Activated effector memory CD4-positive, alpha-beta T cell treated with anti-CD3 and anti-CD28 coated beads, Interleukin-2, amount 50 U/mL, for 16 hours (primary cell): ENCODE data around the gene MYOC.
"Not testable (repeated sequence)": the region's sequence is repeated elsewhere in the genome, so short reads cannot be mapped to it uniquely, and the experiment has no call there.

ENCODE experiments used
- DNase-seq: peaks from one replicate; pipeline ENCODE4 v3.0.0-alpha.2; 2020

Gene MYOC

DNA sequence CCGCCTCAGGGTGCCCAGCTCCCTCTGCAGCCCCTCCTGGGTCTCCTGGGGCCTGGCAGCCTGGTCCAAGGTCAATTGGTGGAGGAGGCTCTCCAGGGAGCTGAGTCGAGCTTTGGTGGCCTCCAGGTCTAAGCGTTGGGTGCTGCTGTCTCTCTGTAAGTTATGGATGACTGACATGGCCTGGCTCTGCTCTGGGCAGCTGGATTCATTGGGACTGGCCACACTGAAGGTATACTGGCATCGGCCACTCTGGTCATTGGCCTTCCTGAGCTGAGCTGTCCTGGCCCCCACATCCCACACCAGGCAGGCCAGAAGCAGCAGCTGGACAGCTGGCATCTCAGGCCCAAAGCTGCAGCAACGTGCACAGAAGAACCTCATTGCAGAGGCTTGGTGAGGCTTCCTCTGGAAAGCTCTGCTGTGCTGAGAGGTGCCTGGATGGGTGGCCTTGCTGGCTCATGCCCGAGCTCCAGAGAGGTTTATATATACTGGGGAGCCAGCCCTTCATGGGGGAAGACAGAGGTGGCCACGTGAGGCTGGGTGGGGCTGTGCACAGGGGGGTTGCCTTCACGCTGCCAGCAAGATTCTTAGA lies at the start of gene MYOC:
Gene MYOC (minus strand): TSS at position 455 of the 589 bp plus-strand sequence. CDS start 77 bp downstream, at position 378.
- no peak for DNase-seq

DNA sequence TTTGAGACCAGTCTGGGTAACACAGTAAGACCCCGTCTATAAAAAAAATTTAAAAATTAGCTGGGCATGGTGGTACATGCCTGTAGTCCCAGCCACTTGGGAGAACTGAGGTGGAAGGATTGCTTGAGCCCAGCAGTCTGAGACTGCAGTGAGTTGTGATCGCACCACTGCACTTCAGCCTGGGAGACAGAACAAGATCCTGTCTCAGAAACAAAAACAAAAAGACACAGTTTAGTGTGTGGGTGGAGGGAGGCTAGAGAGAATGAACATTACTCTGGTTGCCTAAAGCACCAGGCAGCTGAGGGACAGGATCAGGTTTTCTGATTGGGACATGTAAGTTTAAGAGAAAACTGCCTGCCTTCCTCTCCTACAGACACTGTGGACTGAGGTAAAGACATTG lies 47.0 kb upstream of the MYOC start:
- no peak for DNase-seq

DNA sequence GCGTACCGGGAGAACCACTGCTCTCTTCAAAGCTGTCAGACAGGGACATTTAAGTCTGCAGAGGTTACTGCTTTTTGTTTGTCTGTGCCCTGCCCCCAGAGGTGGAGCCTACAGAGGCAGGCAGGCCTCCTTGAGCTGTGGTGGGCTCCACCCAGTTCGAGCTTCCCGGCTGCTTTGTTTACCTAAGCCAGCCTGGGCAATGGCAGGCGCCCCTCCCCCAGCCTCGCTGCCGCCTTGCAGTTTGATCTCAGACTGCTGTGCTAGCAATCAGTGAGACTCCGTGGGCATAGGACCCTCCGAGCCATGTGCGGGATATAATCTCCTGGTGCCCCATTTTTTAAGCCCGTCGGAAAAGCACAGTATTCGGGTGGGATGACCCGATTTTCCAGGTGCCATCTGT lies 43.3 kb upstream of the MYOC start:
- DNase-seq, result not testable (repeated sequence)

DNA sequence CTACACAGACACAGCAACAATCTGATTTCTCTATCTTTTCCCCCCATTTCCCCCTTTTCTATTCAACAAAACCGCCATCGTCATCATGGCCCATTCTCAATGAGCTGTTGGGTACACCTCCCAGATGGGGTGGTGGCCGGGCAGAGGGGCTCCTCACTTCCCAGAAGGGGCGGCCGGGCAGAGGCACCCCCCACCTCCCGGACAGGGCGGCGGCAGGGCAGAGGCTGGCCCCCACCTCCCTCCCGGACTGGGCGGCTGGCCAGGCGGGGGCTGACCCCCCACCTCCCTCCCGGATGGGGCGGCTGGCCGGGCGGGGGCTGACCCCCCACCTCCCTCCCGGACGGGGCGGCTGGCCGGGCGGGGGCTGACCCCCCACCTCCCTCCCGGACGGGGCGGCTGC lies 41.1 kb upstream of the MYOC start:
- not testable (repeated sequence) for DNase-seq

DNA sequence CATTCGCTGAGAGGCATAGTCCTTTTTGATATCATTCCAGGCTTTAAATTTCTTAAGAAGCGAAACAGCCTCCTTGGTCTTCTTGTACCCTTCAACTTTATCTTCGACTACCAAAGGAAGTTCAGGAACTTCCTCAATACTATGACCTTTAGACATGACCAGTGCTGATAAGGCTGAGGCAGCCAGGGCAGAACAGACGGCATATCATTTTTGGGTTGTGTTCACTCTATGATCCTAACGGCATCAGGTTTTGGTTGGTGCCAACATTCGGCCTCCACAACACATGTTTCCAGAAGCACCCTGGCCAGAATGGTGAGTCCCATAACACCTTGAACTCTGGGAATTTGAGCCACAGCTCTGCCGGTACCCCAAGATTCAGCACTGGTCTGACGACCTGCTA lies 31.4 kb upstream of the MYOC start:
- no peak for DNase-seq

DNA sequence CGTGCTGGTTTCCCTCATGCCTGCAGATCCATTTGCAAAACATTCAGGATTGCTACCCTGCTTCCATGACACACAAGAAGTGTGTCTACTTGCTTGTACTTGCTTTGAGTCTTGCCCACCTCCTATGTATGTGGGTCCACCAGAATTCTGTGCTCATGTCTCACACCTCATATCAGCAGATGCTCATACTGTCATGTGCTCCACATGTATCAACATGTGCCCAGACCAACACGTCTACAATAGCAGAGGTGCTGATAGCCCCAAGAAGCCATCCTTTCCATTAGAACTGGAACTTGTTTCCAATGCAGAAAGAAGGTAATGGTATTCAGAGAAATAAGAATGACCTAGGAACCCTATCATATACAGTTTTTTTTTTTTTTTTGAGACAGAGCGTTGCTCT lies 27.9 kb upstream of the MYOC start:
- DNase-seq, result no peak

DNA sequence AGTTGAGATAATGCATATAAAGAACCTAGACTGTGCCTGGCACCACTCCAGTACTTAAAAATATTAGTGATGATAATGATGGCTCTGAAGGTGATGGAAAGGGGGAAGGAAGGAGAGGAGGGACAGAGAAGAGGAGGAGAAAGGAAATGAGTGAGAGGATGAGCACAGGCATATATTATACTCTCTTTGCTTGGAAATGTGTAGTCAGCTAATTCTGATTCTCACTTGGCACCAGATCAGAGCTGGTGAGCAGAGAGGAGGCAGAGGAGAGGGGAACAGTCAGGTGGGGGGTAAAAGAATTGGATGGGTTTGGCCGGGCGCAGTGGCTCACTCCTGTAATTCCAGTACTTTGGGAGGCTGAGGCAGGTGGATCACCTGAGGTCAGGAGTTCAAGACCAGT lies 24.3 kb upstream of the MYOC start:
- DNase-seq, result no peak

DNA sequence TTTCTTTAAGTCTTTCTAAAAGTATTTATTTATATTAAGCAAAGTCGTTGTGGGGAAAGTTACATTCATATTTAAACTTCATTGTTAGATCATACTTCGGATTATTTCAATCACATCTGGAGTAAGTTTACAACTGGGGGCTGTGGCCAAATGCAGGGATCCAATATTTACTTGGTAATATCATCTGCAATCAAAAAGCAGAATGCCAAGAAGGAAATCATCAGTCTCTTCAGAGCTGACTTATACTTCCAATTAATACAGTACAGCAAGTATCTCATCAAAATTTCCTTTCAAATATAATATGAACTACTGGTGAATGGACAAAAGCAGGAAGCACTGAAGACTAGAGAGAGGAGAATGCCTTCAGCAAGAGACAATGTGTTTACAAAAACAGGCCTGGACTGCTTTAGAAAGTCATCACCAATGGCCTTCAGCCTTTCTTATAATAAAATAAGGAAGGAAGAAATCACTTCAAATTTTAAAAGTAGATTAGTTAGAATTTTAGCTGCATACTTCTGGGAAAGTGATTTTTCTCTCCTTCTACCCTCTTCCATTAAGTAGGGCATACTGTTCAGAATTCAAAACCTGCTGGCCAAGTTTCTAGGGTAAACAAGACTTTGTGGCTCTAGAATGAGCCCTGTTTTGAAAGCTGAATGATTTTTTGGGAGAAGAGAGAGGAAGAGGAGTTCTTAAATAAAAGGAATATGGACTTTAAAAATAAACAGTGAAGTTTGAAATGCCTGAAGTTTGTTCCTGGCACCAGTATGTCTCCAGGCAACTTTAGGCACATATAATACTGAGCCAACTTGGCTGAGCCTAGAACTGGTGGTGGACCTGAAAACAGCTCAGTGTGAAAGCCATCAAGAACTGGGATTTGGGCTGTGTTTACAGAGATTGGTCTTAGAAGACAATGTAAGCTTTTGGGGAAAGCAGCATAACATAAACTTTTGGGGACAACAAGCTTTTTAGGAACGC lies 22.2 kb upstream of the MYOC start:
- no peak for DNase-seq

DNA sequence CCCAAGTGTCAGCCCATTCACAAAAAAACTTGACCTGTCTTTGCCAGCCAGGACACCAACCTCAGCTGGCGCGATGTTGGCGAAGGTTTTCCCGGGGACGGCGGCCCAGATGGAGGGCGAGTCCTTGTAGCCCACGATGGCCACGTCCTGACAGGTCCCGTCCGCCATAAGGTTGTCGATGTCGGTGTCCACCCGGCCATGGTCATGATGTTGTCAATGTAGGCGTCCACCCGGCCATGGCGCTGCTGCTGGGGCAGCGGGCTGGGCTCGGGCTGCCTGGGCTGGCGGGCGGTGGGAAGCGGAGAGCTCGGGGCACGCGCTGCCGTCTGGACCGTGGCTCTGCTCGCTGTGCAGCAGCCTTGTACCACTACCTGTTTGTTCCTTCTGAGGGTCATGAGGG lies 18.3 kb upstream of the MYOC start:
- DNase-seq, result no peak

DNA sequence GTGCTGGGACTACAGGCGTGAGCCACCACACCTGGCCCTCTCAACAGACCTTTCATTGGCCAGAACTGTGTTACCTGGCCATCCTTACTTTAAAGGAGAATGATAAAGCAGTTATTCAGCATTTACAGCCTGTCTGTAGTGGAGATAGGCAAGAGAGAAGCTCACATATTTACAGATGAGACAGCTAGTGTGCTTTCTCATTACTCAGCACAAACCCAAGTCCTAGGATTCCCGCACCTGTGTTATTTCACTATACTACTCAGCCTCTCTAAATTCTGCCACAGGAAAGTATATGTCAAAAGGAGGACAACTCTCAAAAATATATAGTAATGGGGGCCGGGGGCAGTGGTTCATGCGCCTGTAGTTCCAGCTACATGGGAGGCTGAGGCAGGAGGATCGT lies 15.9 kb upstream of the MYOC start:
- DNase-seq, result no peak

DNA sequence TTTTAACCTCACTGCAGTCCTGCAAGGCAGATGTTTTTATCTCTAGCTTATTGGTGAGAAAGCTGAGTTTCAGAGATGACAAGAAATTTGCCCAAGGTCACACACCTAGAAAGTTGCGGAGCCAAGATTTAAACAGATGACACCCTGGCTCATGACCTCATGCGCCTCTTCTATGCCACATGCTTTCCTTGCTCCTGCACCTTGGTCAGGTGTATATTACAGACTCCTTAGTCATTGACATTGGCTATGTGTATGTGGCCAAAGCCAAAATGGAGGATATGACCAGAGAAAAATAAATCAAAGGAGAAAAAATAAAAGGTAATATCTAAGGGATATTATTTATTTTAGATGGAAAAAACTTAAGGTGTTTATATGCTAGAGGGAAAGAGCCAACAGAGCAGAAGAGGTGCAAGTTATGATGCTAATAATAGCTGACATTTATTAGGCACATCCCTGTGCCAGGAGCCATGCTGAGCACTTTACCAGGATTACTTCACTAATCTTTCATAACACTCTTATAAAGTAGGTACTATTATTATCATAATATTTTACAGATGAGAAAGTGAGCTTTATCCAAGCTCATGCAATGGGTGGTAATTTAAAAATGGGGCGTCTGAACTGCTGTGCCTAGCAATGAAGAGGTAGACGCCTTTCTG lies 13.8 kb upstream of the MYOC start:
- DNase-seq, result no peak

DNA sequence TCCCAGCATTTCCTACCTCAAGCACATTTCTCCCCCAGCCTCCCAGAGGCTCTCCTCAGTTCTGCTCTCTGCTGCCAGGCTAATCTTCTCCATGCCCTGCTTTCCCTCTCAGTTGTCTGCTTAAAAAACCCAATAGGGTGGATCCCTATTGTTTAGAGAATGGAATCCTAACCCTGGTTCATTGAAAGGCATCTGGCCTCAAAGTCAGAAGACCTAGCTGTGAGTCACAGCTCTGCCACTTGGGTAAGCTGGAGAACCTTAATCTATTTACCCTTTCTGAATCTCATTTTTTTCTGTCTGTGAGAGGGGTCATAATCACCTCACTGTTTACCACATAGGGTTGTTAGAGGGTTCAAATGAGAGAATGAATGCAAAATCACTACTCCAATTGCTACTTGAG lies 12.5 kb upstream of the MYOC start:
- DNase-seq, result no peak

DNA sequence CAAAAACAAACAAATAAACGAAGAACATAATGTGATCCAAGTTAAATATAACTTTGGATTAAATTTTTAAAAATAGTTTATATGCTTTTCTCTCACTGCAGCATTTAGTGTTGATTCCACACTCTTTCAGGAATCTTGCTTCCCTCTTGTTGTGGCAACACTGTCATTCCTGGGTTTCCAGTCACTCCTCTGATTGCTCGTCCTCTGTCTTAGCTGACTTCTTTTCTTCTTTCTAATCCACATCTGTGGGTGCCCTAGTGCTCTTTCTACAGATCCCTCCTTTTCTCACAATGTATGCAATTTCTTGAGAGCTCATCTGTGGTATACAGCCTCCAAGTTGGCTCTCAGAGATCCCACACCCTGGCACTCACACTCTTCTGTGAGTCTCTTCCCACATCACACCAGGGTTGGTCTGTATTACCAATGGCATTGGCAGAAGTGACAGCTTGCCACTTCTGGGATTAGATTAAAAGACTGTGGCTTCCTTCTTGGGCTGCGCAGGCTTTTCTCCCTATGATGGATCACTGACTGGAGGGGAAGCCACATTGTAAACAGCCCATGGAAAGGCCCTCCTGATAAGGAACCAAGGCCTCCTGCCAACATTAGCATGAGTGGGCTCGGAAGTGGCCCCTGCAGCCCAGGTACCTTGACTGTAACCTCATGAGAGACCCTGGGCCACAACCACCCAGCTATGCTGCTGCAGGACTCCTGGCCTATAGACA lies 11.5 kb upstream of the MYOC start:
- DNase-seq, result no peak

DNA sequence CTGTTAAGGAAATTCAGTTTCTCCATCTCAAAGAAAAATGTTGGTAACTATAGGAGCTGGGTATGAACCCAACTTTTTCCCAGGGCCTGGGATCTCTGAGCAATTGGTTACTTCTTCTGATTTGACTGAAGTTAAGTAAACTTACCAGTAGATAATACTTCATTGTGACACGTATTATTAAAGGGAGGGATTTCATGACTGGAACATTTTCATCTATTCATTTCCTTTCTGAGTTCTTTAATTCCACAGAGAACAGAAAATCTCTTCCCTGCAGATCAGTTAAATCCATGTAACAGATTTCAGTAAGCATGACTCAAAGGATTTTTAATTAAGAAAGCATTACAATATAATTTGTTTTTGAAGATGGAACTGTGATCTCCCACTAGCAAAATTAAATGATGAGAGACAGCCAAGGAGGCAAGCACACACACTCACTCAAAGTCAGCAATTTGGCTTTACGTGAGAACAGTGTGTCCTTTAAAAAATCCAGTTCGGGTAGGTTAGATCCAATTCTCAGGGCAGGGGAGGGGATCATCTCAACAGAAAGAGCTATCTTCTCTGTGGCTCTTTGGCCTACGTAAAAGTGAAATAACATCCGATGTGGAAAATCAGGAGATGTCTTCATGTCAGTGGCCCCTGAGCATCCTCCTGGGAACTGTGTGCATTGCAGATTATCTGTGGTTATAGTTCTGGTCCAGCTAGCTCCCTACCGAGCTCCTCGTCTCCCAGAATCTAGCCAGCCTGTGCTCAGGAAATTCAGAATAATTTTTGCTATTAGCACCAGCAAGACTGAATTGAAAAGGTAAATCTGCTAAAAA lies 10.8 kb upstream of the MYOC start:
- no peak for DNase-seq

DNA sequence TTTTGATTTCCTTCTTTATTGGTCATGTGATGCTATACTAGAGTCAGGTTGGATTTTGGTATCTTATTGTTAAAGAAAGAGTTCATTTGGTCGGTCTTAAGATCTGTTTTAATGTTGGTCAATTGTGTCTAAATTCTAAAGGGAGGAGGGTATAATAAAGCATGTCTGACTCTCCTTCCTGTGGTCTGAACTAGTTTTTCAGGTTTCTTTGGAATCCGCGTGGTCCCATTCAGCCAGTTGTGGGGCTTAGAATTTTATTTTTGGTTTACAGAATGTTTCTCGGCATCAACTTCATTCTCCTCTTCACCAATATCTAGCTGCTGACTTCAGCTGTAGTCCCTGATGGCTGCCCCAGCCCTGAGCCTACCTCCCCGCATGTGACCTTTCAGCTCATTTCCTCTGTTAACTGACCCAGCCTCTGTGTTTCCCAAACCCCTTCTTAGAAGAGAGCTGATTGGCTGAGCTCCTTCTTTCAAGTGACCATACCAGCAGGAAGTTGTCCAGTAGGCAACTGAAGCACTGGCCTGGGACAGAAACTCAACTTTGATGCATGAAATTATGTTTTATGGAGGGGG lies 8.7 kb upstream of the MYOC start:
- DNase-seq, result no peak

DNA sequence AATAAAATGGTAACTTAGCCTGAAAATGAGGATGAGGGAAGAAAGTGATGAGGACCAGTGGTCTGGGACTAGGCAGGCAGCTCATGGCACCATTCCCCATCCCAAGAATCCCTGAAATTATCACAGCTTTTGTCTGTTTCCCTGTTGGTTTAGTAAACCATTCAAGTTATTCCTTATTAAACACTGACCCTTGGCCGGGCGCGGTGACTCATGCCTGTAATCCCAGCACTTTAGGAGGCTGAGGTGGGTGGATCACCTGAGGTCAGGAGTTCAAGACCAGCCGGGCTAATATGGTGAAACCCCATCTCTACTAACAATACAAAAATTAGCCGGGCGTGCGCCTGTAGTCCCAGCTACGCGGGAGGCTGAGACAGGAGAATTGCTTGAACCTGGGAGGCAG lies 3.7 kb upstream of the MYOC start:
- not testable (repeated sequence) for DNase-seq

DNA sequence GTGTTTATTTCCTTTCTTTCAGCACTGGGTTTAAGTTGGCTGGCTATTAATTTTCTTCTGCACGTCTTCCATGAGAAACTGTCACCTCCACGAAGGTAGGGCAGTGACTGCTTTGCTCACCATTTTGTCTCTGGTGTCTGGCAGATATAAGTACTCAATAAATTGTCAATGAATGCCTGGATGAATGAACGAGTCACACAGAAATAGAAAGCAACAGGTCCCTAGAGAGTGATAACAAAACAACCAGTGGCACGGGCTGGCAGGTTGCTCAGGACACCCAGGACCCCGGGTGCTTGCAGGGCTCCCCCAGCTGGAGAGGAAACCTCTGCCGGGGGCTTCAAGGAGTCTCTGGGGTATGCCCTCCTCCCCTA lies 3.2 kb upstream of the MYOC start:
- no peak for DNase-seq

DNA sequence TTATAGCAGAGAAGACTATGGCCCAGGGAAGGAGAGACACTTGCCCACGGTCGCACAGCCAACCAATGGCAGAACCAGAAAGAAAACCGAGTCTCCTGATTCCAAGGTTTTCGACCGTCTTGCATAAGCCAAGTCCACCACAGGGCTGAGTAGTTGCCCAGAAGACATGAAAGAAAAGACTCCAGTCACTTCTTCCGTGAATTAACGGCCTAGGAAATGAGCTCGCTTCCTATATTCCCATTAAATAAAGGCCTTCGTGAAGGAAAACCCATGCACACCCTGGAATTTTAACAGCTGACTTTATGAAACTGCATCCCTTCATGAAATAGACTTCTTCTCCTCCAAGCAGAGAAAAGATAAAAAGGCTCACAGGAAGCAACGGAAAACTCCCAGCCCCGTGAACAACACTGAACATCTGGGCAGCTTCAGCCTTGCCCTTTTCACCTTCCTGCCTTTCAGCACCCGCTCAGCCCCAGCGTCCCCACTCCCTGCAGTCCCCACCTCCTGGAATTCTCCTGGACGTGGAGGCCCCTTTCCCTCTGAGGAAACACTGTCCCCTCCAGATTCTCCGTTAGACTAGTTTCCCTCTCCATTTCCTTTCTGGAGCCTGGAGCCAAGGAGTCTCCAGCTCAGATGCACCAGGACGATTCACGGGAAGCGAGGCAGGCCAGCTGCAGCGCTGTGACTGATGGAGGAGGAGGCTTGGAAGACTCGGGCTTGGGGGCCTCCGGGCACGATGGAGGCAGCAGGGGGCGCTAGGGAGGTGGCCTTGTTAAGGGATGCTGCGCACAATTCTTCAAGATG lies 2.7 kb upstream of the MYOC start:
- DNase-seq, result peak; percentile 86

DNA sequence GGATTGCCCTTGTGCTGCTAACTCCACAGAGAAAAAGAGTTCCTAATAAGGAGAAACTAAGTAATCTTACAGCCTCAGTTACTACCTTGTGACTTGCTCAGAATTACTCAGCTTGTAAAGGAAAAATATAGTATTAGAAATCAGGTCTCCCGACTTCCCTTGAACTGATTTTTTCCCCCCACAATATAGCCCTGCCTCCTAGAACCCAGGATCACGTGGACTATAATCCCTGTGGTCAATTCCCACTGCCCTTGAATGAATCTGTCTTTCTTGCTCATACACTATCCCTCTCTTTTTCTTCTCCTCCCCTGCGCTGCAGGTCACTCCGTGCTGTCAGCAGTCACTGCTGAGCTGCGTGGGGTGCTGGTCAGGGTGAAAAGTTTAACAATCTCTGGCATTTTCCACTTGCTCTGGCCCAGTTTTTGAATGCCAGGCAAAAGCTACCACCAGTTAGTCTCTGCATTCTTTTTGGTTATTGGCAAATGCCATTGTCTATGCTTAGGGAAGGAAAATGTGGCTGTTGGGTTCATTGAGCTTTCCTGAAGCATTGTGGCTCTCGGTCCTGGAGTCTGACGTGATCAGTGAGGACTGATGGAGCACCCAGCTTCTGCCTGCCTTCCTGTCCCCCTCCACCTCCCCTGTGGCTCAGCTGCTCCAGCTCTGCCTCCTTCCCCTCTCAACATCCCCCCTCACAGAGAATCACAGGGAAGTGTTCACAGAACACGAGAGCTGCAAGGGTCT lies 1.9 kb upstream of the MYOC start:
- no peak for DNase-seq

DNA sequence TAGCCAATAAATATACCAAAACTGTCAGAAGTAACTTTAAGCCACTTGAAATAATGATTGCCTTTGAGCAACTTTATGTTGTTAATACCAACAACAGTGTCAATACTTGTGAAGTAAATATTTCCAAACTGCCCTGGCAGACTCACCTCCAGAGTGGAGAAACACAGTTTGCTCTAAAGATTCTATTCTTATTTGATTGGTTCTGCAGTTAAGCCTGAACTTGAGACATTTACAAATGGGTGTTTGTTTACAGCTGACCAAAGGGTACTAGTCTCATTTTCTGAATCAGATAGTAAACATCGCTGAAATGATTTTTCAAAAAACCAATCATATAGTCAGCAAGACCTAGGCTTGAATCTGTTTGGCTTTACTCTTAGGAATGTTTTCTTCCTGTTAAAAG lies 1.3 kb upstream of the MYOC start:
- DNase-seq, result no peak

DNA sequence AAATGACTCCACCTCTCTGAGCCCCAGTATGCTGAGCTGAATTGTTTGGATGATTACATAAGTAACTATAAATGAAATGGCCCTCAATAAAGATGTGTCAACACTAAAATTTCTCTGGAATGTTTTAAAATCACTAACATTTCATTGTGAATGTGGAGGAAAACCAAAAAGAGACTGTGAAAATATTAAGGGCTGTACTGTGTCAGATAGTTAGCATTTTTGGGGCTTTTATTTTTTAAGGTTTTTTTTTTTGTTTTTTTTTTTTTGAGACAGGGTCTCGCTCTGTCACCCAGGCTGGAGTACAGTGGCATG lies 6.3 kb downstream of the MYOC start:
- no peak for DNase-seq
